Pulmonary artery endothelial cell (primary cell): ENCODE measurements around the gene TAF4B. TPM values are rescaled to one million over a fixed set of nuclear protein-coding genes. Genes with fewer than 3 reads are reported as not detected.
"Not testable (repeated sequence)": the region's sequence is repeated elsewhere in the genome, so short reads cannot be mapped to it uniquely, and the experiment has no call there.

ENCODE experiments used
- DNase-seq: peaks from one replicate; pipeline ENCODE4 v3.0.0-alpha.2; 2011; ENCODE audit warnings: low read depth, low spot score
- total RNA-seq: library from RNA; depleted of rRNA; stranded (reverse); fragments of >200 nt; gene quantifications from 2 replicates; pipeline ENCODE4 v1.2.3, GENCODE V29; 2014

Gene TAF4B
- total RNA-seq, 1 donor from 2014 or later, result 4.9 TPM

DNA sequence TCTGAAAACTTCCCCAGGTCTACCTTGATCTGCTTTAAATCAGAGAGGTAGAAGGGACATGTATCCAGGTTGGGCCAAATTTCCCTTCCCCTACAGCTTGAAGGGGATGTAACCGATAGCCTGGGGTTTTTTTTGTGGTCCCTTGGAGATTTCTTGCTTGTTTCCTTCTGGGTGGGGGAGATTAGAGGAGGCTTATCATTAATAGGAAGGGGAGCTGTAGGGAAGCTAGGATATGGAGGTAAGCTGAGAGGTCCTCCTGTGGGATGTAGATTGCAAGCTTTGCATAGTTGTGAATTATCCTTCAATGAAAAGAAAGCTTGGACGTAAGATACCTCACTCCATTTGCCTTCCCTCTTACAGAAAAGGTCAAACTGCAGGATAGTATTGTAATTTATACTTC lies 11.1 kb downstream of the TAF4B start:
- DNase-seq, result not testable (repeated sequence)

DNA sequence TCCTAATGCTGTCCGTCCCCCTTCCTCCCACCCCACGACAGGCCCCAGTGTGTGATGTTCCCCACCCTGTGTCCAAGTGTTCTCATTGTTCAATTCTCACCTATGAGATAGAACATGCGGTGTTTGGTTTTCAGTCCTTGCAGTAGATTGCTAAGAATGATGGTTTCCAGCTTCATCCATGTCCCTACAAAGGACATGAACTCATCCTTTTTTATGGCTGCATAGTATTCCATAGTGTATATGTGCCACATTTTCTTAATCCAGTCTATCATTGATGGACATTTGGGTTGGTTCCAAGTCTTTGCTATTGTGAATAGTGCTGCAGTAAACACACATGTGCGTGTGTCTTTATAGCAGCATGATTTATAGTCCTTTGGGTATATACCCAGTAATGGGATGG lies 12.5 kb downstream of the TAF4B start:
- not testable (repeated sequence) for DNase-seq

DNA sequence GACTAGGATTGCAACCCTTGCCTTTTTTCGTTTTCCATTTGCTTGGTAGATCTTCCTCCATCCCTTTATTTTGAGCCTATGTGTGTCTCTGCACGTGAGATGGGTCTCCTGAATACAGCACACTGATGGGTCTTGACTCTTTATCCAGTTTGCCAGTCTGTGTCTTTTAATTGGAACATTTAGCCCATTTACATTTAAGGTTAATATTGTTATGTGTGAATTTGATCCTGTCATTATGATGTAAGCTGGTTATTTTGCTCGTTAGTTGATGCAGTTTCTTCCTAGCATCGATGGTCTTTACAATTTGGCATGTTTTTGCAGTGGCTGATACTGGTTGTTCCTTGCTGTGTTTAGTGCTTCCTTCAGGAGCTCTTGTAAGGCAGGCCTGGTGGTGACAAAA lies 16.1 kb downstream of the TAF4B start:
- not testable (repeated sequence) for DNase-seq

DNA sequence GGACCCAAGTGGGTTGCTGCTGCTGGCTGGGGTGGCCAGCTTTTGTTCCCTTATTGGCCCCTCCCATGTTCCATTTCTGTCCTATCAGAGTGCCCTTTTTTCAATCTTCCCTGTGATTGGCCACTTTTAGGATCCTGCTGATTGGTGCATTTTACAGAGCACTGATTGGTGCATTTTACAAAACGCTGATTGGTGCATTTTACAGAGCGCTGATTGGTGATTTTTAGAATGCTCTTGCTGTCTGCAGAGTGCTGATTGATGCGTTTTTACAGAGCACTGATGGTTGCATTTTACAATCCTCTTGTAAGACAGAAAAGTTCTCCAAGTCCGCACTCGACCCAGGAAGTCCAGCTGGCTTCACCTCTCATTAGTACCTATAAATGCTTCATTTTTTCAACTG lies 19.2 kb downstream of the TAF4B start:
- DNase-seq, result not testable (repeated sequence)

- no peak for DNase-seq
Measured at GRCh38 chr18:26252411-26252810, 26.2 kb downstream of the TAF4B start.

GRCh38 chr18:26254808-26255207 lies 28.6 kb downstream of the TAF4B start:
- not testable (repeated sequence) for DNase-seq

- no peak for DNase-seq
Measured at GRCh38 chr18:26255695-26256622, 29.7 kb downstream of the TAF4B start.

DNA sequence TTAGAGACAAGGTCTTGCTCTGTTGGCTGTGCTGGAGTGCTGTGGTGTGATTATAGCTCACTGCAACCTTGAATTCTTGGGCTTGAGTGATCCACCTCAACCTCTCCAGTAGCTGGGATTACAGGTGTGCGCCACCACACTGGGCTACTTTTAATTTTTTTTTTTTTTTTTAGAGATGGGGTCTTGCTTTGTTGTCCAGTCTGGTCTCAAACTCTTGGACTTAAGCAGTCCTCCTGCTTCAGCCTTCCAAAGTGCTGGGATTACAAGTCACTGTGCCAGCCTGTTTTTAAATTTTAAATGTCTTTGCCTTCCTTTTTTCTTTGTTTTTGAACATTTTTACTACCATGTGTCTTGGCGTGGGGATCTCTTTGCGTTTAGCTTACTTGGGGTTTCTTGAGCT lies 32.5 kb downstream of the TAF4B start:
- no peak for DNase-seq

- DNase-seq, result not testable (repeated sequence)
Measured at GRCh38 chr18:26259416-26259815, 33.2 kb downstream of the TAF4B start.

- DNase-seq, result no peak
Measured at GRCh38 chr18:26262156-26262555, 35.9 kb downstream of the TAF4B start.

DNA sequence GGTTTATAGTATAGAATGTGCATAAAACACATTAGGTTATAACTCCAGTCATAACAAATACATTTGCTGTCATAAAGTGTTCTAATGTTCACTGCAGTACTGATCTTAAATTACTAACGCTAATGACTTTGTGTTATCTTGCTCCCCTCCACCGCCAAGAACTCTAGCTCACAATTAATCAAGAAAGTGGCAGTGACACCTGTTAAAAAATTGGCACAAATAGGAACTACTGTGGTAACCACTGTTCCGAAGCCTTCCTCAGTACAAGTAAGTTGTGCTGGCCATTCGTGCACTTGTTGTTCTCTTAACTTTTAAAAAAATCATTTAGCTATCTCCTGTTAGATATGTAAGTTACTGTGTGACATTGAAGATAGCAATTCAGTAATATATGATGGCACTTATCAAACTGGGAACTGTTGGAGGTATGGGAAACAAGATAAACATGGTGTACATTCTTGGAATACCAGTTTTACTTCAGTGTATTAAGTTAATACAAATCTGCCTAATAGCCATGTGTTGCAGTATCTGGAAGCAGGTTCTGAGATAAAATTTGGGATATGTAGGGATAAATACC lies 41.2 kb downstream of the TAF4B start:
- no peak for DNase-seq

GRCh38 chr18:26268454-26268853 lies 42.2 kb downstream of the TAF4B start:
- no peak for DNase-seq

DNA sequence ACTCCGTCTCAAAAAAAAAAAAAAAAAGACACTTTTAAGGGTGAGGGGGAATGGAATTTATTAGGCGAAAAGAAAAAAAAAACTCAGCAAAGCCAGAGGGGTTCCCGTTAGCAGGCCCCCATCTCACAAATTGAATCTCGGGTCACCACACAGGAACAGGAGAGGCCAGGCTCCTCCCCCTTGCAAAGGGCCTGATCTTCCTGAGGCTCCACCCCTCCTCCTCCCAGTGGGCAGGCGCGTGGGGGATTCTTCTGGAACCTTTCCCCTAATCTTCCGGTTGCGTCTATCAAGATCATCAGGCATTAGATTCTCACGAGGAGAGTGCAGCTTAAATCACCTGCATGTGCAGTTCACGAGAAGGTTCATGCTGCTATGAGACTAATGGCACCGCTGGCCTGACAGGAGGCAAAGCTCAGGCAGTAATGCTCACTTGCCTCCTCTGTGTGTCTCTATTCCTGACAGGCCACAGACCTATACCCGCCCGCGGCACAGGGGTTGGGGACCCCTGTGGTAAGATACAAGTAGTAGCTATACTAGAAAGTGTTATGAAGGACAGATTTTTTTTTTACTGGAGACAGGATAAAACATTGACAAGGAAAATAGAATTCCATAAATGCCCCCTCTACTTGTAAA lies 45.8 kb downstream of the TAF4B start:
- no peak for DNase-seq

DNA sequence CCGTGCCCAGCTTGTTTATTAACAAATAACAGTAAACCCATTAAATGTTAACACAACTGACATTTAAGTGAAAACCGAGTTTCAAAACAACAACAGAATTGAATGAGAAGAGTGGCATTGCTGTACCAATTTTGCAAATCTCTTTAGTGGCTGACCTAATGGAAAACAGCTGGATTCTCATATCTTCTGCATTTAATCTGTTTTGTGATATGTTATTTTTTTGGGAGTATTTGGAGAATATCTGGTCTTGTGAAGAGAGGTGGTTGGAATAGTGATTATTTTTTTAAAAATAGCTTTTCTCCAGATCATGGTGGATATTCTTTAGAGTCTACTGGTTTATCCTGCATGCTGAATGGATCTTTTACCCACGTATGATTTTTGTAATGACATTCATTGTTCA lies 51.1 kb downstream of the TAF4B start:
- no peak for DNase-seq

GRCh38 chr18:26279428-26279827 lies 53.2 kb downstream of the TAF4B start:
- DNase-seq, result no peak

DNA sequence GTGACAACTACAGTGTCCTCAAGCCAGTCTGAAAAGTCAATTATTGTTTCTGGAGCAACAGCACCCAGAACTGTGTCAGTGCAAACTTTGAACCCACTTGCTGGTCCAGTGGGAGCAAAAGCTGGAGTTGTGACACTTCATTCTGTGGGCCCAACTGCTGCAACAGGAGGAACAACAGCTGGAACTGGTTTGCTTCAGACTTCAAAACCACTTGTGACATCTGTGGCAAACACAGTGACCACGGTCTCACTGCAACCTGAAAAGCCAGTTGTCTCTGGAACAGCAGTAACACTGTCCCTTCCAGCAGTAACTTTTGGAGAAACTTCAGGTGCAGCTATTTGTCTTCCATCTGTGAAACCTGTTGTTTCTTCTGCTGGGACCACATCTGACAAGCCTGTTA lies 59.8 kb downstream of the TAF4B start:
- DNase-seq, result no peak

GRCh38 chr18:26287644-26288043 lies 61.4 kb downstream of the TAF4B start:
- no peak for DNase-seq

- DNase-seq, result no peak
Measured at GRCh38 chr18:26290385-26290784, 64.1 kb downstream of the TAF4B start.

- no peak for DNase-seq
Measured at GRCh38 chr18:26293982-26294381, 67.7 kb downstream of the TAF4B start.

DNA sequence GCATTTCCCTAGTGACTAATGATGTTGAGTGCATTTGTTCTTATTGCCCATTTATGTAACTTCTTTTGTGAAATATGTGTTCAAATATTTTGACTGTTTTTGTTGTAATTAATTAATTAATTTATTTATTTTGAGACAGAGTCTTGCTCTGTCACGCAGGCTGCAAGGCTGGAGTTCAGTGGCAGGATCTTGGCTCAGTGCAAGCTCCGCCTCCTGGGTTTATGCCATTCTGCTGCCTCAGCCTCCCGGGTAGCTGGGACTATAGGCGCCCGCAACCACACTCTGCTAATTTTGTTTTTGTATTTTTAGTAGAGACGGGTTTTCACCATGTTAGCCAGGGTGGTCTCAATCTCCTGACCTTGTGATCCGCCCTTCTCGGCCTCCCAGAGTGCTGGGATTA lies 71.9 kb downstream of the TAF4B start:
- no peak for DNase-seq

- DNase-seq, result no peak
Measured at GRCh38 chr18:26301681-26302080, 75.4 kb downstream of the TAF4B start.

- DNase-seq, result not testable (repeated sequence)
Measured at GRCh38 chr18:26303222-26303621, 77.0 kb downstream of the TAF4B start.
